Activated CD8-positive, alpha-beta memory T cell treated with anti-CD3 and anti-CD28 coated beads, Interleukin-2, amount 50 U/mL, for 24 hours (primary cell): ENCODE results near the gene GSE1.

Source experiments
- DNase-seq: peaks from one replicate; pipeline ENCODE4 v3.0.0-alpha.2; 2020; ENCODE audit errors: extremely low read depth

The GSE1 gene

DNA sequence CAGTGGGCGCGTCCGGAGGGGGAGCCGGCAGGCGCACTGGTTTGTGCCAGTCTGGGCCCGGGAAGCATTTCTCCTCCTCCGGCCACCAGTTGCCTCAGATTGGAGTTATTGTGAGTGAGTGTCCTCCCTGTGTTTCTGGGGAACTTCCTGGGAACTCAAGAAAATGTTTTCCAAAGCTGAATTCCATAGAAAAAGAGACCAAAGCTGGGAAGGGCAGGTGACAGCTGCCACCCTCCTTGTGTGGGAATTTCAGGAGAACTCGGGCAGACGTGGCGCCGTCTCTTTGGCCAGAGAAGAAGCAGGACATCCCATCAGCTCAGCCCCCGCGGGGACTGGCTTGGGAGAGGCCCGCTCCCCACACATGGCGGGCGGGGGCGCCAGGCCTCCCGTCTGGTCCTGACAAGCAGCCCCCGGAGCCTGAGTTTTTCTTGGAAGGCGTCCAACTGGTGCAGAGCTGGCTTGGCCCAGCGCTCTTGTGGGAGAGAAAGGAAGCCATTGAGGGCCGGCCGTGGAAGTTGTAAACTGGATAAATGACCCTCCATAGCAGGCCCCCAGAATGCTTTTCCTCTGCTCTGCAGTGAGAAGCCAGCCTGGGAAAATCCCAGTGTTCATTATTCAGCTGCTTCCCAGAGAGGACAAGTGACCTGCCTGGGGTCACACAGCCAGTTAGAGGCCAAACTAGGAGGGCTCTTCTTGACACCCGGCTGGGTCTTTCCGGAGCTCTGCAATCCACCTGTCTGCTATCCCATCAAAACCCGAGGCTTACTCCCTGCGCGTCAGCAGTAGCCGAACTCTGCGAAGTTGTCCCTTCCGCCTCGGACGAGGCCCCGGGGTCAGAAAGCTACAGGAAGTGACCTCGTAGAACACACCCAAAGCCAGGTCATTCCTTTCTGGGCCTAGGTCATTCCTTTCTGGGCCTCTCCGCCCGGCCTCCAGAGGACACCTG, 39.2 kb upstream of the GSE1 start:
- DNase-seq = no peak

DNA sequence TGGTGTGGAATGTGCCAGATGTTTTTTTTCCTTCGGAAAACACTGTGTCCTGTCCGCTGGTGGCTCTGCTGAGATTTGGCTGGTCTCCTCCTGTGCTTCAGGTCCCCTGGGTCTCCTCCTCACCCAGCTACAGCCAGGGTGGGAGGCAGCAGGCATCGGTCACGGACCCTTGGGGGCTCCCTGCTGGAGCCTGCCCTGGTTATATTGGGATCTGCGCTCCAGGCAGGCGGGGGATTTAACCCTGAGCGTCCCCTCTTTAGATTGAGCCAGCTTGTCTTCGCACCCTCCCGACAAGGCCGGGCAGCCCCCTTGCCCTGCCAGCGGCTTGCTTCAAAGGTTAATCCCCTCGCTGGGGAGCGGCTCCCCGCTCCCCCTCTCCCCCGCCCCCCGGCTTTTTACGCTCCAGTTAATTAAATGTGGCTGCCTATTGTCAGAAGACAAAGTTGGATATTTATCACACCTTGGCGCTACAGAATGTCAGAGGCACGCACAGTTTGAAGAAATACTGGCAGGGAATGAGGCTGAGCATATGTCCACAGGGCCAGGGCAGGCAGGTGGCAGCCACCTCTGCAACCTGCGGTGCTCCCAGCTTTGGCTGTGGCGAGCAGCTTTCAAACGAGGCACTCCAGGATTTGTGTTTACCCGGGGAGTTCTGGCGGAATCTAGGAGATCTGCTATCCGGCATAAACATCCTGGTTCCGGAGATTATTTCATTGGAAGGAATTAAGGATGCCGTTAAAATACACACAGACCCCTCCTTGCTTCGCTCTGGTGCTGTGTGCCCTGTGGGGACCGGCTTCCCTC, 38.2 kb upstream of the GSE1 start:
- DNase-seq = no peak

DNA sequence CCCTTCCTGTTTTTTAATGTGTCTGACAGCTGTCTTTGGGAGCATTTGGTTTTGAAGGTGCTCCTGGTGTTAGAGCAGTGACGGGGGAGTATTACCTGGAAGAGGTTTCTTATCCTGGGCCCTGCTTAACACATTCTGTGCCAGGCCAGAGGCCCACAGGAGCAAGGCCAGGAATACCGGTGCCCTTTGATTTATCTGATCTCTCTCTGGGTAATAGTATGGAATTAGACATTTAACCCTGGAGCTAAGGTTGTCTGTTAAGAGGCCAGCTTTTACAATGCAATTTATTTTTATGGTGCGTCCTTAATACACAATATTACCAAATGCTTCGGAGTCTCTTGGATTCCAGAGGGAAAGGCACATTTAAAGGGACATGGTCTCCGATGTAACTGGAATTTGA, 37.2 kb upstream of the GSE1 start:
- DNase-seq = no peak

DNA sequence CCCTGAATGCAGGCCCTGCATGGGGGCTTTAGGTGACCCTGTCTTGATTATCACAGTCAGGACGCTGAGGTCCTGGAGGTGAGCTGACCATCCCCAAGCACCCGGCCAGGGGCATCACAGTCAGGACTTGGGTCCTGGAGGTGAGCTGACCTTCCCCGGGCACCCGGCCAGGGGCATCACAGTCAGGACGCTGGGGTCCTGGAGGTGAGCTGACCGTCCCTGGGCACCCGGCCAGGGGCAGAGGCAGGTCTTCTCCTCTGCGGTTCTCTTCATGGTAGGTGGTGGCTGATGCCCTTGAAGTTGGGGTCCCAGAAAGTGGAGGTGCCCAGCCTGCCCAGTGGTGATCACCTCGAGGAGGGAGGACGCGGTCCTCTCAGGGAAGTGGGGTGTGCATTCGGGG, 36.2 kb upstream of the GSE1 start:
- no peak for DNase-seq

DNA sequence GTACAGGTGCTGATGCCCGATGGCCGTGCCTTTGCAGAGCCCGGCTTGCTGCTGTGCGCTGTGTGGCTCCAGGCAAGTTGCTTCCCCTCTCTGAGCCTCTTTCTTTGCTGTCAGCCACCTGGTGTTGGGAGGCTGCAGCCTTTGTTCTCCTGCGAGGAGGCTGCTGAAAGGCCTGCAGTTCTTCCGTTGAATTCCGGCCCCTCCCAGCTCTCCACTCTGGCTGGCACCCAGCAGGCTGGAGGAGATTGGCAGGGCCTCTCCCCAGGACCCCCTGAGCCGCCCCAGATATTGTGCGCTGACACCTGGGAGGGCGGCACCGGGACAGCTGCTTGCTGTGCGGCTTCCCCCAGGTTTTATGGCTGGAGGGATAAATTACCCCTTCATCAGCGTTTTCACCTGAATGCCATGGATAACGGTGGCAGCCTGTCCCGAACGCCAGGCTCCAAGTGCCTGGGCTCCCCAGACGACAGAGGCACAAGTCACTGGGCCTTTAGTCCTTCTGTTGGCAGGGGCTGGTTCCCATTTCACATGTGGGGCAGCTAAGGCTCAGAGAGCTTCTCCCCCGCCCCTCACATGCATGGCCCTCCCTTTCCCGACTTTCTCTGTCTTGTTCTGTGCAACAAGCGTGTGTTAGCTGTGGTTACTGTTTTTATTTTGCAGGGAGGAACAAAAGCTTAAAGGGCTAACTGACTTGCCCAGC, 35.1 kb upstream of the GSE1 start:
- DNase-seq = no peak

DNA sequence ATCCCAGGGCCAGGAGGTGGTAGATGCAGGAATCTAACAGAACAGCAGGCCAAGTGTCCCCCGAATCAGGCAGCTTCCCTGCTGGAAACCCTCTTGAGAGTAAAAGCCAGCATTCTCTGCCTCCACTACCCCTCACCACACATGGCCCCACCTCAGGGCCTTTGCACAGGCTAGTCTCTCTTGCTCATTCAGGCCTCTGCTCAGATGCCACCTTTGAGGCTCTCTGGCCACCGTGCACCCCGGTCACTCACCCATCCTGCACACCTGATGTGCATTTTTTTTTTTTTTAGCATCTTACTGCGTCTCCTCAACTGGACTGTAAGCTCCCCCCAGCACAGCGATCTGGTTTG, 34.5 kb upstream of the GSE1 start:
- no peak for DNase-seq

DNA sequence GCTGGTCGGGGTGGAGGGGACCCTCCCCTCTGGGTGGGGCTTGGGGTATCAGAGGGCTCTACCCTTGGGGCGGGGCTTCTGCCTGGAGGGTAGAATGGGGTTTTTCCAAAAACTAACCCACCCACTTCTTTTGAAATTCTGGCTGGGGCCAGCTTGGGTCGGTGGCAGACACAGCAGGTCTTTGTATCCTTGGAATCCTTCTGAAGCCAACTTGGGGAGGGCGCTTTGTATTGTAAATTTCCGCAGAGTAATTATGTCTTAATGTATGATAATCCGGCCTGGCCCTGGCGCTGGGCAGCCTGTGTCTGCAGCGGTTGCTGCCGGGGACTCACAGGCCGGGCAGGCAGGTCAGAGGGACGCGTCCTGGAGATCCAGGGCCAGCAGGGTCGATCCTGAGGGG, 33.9 kb upstream of the GSE1 start:
- DNase-seq = no peak

DNA sequence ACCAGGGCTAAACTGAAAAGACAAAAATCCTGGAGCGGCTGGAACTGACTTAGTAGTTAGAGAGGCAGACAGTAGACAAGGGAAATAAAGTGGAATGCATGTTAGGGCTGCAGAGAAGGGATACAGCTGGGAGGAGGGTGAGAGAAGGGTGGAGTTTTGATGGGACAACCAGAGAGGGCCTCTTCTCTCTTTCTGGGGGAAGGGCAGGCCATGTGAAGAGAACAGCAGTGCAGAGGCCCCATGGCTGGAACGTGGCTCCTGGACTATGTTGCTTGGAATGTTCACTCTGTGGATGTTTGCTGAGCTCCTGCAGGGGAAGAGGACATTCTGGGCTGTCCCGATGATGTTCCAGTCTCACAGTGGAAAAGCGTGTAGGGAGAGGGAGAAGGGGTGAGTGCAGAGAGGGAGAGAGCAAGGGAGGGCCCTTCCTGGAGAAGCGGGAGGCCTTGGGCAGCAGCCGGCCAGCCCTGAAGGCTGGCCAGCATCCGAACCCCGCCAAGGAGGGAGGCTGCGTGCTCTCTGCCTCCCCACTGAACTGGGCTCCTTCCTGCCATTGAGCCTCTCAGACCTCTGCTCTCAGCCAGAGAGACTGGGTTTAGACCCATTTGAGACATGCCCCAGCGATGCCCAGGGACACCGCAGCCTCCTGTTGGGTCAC, 33.1 kb upstream of the GSE1 start:
- no peak for DNase-seq

DNA sequence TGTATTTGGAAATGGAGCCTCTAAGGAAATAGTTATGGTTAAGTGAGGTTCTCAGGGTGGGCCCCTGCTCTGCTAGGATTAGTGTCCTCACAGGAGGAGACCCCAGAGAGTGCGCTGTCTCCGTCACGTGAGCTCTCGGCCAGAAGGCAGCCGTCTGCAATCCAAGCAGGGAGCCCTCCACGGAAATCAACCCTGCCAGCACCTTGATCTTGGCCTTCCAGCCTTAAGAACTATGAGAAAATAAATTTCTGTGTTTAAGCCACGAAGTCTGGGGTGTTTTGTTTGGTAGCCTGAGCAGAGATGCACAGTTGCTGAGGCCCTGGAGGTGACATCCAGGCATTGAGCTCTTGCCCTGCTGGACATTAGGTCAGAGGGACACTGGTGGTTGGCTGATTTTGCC, 32.4 kb upstream of the GSE1 start:
- no peak for DNase-seq

DNA sequence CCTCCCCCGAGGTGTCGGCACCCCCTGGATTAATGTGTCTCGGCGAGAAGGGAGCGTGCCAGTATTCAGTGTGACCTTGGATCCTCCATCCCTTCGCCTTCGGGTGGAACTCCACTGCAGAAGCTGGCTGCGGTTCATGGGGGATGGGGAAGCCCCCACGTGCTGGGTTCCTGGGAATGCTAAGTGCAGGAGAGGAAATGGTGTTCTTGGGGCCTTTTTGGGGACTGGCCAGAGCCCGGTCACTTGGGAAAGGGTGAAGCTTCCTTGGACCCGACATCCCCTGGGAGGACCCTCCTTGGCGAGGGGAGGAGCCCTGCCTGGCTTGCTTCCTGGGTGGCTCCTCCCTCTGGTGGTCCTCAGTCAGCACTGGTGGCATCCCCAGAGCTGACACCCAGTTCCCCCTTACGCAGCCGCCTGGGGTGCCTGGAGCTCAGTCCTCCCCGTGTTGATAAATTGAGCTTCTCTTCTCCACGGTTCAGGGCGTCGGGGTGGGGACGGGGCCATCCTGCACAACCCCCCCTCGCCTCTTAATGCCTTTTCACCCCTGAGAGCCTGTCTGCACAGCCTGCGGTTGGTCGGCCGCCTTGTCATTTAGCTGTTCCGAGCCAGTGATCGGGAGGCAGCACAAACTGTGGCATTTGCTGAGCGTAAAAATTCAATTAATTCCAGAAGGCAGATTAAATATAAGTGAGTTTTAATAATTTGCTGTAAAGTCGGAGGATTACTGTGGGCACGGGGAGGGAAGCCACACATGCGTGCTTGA, 30.7 kb upstream of the GSE1 start:
- DNase-seq = no peak

DNA sequence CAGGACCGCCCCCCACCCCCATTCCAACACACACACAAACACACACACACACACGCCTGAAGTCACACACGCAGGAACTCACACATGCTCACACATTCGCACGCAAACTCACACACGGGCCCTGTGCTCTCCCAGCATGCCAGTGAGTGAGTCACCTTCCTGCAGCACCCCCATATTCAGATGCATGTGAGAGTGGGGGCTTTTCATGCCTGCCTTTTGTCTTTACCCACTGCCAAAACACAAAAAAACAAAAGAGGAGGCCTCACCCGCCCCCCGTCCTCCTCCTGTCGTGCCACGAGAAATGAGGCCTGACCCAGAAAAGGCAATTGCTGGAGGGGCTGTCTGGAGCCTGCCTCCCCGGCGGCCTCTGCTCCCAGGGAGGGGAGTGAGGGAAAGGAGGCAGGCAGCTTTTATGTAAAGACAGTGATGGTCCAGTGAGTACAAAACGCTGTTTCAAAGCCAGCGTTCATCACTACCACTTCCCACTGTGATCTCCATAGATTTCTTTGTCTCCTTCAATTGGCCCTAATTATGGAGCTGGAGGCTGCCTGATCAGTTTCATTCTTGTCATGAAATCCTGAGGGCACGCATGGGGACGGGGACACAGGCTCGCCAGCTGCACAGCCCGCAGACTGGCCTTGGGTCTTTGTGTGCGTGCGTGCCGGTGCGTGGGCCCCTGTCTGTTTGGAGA, 29.5 kb upstream of the GSE1 start:
- no peak for DNase-seq

DNA sequence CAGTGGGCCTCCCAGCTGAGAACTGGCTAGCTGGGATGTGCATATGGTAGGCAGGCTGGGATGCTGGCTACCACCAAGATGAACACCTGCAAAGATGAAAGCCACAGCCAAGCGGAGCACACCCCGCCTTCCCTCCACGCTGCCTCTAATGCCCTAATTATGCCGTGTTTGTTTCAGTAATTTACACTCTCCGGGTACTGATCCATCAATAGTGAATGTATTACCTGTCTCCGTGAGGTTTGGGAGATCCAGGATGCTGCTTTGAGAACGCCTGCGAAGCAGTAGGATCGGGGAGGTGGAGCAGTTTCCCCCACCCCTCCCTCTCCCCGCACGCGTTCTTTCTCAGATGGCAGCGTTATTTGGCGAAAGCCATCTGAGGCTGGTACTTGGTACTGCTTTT, 28.9 kb upstream of the GSE1 start:
- no peak for DNase-seq

DNA sequence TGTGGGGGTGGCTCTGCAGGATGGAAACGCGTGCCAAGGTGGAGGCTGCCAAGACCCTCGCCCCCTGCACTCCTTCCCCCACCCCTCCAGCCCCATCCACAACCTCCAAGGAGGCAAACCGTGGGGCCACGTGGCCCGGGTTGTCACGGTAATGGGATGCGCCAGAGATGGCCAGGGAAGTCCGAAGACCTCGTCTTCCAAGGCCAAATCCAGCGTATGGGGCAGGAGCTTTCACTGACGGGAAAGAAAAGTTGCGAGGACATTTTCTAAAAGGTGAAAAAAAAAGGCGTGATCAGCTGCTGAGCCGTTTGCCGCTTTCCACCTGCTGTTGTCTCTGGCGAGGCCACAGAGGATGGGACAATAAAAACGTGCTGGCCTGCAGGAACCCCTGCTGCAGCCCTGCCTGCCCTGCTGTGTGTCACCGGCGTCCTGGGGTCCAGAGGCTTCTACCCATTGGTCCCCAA, 28.3 kb upstream of the GSE1 start:
- DNase-seq = no peak

DNA sequence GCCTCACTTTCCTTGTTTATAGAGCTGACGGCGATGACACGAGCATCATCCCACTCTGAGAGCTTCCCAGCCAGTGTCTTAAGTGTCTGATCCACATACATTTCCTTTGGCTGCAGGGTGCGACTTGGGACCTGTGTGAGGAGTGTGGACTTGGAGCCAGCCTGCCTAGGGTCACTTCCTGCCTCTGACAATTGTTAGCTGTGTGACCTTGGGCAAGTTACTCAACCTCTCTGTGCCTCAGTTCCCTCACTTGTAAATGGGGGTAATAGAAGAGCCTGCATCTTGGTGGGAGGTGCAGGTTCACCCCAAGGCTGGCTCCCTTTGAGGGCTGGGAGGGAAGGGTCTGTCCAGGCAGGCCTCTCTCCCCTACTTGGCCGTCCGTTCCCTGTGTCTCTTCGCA, 27.4 kb upstream of the GSE1 start:
- DNase-seq = no peak

DNA sequence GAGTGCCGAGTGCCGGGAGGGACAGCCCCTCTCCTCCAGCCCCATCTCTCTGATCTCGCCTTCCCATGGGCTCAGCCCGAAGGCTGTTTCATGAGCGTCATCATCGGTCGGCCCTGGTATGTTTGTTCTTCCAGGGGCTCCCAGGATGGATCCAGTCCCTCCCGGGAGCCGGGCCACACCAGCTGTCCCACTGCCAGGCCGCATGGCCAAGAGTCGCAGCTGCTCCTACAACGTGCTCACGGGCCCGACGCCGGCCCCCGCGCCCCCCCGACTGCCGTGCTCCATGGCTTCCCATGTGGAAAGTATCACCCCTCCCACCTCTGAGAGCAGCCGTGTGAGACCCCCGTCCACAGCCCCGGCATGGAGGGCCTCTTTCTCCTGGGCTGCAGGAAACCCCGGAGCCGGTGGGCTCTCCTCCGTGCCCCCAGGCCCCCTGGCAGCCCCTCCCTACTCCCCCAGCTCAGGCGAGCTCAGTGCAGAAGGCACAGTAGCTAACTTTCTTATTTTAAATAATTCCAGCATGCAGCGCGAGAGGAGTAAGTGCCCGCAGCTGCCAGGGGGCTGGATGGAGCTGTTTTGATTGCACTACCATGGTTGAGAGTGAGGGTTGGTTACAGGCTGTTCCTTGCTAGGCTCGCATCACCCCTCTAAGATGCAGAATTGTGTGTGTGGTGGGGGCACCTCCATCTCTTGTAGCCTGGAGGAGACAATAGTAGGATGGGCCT, 26.6 kb upstream of the GSE1 start:
- no peak for DNase-seq

DNA sequence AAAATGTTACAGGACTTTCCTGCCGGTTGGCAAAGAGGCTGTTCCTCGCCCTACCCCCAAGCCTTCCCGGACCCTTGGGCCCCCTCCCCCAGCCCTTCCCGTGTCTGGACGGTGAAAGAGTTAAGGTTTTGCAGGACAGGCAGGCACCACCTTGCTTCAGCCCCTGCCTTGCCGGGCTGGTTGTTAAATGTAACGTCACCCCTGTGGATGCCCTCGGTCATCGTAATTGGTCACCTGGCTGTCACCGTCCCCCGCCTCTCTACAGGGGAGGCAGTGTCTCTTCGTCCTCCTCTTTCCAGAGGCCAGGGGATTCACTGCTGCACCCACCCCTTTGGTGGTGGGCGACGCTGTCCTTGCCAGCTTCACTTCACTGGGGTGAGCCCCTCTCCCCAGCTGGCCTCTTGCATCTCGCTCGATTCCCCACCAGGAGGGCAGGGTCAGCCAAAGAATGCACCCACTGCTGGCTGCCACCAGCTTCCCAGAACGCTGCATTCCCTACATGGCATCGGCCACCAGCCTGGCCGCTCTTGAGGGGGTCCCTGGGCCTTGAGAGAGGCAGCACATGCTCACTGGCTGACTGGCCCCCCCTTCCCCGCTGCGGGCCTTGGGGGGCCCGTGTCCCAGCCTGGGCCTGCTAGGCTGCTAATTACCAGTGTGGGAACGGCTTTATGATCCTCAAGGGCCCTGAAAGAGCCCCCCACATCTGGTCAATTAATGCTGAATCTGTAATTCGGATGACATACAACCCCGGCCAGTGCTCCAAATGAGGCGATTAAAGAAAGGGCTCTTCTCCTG, 25.2 kb upstream of the GSE1 start:
- DNase-seq = no peak

DNA sequence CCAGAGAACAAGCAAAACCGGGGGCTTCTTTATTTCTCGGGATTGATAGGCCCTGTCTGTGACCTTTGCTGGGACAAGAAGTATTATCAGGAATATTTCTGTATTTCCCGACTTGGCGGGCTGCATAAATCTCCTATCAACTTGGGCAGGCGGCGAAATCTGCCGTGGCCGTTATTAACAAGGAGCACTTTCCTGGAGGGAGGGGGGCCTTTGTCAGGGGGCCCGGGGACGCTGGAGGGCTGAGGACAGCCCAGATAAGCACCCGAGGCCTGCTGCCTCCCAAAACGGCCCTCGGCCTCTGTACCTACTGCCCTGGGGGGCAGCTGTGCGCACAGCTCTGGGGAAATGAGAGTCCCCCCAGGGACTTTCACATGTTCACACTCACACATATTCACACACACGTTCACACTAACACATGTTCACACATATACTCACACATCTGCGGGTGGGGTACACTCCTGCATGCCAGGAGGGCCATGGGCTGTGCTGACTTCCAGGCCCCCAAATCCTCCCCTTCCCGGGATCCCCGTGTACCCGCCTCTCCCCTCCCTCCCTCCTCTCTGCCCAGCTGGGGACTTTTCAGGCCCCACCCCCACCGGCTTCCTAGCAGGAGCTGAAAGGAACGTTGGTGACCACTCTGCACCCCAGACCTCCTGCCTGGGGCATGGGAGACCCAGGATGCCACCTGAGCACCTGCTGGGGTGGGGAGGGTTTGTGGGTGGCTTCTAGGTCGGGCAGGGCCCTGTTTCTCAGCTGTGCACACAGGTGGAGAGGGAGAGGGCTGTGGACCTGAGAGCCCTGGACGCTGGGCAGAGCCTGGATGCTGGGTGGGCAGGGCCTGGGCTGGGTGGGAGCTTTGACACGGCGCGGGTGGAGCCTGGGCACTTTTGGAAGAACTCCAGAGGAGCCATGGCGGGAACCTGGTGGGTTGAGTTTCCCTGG, 24.3 kb upstream of the GSE1 start:
- no peak for DNase-seq
